Renal cortex interstitium (tissue), 11 donors: ENCODE results near the gene TPRA1. TPM values are rescaled to one million over a fixed set of nuclear protein-coding genes. Genes with fewer than 3 reads are reported as not detected.

Experiments used
- DNase-seq, 11 donors: peaks; one replicate each; pipeline ENCODE4 v3.0.0-alpha.2; 2013; ENCODE audit warnings: low read depth in 9 of 11, low spot score in 4 of 11; ENCODE audit errors: extremely low read depth in 1 of 11
- polyA plus RNA-seq, 3 donors: library from polyadenylated mRNA; unstranded; fragments of 120-200 nt; gene quantifications; one replicate each; pipeline ENCODE4 v1.2.1, GENCODE V29; 2013; ENCODE audit not compliant: insufficient read length in 3 of 3

TPRA1 gene
- polyA plus RNA-seq, 3 donors, result 31.3 to 38.2 (median 36.8) TPM

DNA sequence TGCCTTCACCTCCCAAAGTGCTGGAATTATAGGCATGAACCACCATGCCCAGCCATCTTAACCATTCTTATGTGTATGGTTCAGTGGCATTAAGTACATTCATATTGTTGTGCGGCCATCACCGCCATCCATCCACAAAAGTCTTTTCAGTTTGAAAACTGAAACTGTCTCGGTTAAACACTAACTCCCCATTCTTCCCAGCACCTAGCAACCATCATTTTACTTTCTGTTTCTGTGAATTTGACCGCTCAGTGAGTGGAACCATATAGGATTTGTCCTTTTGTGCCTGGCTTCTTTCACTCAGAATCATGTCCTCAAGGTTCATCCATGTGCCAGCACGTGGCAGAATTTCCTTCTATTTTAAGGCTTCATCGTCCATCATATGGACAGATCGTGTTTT, 13.5 kb upstream of the TPRA1 start:
- no peak for DNase-seq

DNA sequence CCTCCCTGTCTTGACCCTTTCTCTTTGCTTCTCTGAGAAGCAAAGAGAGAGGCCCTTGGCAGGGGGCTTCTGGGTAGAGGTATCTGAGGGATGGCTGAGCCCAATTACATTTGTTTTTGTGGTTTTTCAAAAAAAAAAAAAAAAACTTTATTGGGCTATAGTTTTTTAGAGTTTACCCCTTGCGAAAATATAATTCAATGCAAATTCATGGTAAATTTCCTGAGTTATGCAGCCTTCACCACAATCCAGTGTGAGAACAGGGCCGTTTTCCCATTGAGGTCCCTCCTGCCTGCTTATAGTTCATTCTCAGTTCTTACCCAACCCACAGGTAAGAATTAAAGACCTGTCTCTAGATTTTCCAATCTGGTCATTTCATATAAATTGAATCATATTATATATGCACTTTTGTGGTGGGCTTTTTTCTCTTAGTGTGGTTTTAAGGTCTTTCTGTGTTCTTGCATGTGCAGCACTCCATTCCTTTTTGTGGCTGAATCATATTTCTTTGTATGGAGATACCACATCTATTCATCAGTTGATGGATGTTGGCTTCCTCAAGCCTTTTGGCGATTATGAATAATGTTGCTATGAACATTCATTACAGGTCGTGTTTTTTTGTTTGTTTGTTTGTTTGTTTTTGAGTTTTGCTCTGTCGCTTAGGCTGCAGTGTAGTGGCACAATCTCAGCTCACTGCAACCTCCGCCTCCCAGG, 10.4 kb upstream of the TPRA1 start:
- no peak for DNase-seq

DNA sequence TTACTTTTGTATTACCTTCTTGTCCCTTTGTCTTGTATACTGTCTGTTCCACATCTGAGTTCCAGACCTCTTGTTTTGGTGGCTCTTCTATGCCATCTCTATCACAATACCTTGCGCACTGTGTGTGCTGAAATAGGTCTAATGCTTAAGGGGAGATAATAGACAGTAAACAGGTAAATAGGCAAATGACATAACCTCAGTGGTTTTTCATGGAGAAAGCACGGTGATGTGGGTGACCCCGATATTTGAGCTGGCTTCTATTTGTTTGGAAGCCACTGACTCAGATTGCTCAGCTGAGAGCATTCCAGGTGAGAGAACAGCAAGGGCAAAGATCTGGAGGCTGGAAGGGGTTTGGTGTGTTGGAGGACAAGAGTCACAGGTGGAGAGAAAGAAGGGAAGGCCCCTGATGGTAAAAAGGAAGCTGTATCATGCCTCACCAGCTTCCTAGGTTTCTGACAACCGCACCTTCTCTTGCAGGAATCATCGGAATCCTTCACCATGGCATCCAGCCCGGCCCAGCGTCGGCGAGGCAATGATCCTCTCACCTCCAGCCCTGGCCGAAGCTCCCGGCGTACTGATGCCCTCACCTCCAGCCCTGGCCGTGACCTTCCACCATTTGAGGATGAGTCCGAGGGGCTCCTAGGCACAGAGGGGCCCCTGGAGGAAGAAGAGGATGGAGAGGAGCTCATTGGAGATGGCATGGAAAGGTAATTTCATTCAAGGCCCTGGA, 8.5 kb upstream of the TPRA1 start:
- DNase-seq, result no peak

DNA sequence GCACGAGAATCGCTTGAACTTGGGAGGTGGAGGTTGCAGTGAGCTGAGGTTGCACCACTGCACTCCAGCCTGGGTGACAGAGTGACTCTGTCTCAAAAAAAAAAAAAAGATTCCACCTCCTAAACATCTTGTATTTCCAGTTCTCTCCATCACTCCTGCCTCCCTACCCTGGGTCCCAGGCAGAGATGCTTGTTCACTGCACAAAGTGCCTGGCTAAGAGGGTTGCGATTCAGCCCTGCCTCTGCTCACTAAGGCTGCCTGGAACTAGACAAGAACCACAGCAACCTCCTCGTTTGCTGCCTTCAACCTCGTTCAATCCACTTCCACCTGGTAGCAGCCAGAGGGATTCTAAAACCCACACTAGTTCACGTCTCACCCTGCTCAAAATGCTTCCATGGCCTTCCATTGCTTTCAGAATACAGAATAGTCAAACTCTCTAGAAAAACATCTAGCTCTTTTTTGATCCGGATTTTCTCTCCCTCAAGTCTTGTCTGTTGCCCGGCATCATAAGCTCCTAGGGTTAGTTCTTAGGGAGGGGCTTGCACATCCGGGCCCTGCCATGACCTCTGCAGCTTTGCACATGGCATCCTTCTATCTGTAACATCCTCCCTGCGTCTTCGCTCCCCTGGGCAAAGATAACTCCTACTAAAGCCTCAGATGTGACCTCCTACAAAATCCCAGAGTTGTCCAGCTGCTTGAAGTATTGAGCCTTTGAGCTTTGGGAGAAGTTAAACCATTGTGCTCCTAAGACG, 6.7 kb upstream of the TPRA1 start:
- DNase-seq, result no peak

DNA sequence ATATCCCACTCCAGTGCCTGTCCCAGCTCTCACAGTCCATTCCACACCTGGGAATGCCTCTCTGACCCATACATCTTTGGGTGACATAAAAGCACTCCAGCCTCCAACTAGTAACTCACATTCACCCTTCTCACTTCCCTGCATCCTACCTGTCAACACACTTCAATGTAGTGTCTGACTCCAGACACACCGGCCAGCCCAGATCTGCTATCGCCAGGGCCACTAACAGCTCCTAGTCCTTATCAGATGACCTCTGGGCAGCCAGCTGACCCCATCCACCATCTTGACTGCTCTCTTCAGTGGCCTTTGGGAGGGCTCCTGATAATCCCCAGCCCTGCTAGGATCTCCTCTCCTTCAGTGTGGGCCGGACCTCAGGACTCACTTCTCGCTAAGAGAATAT, 4.8 kb upstream of the TPRA1 start:
- no peak for DNase-seq

DNA sequence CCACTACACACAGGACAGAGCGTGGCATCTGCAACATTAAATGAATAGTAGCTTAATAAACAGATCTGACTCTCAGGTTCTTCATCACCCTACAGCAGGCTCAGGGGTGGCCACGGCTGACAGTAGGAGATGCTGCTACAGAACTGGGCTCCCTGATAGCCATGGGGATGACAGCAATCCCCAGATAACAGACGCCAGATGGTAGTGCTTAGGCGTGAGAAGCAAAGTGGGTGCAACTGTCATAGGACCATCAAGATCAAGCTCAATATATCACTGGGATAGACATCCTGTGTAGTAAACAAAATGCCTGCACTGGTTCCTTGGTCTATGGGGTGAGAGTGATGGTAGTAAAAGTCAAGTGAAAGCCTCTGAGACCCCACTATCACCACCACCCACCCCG, 2.6 kb upstream of the TPRA1 start:
- DNase-seq, result no peak

DNA sequence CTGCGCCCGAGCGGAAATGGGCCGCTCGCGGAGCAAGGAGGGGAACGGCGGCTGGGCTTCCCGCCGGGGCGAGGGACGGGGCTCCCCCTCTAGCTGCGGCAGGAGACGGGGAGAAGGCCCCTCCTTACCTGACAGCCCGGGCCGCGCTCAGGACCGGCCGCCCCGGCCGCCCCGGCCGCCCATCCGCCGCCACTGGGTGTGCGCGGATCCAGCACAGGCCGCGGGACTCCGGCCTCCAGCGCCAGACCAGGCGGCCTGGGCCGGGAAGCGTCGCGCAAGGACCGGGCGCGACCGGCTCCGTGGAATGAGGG, 296 bp downstream of the TPRA1 start:
- peak in 1 of 11 donors; percentile 49 for DNase-seq

DNA sequence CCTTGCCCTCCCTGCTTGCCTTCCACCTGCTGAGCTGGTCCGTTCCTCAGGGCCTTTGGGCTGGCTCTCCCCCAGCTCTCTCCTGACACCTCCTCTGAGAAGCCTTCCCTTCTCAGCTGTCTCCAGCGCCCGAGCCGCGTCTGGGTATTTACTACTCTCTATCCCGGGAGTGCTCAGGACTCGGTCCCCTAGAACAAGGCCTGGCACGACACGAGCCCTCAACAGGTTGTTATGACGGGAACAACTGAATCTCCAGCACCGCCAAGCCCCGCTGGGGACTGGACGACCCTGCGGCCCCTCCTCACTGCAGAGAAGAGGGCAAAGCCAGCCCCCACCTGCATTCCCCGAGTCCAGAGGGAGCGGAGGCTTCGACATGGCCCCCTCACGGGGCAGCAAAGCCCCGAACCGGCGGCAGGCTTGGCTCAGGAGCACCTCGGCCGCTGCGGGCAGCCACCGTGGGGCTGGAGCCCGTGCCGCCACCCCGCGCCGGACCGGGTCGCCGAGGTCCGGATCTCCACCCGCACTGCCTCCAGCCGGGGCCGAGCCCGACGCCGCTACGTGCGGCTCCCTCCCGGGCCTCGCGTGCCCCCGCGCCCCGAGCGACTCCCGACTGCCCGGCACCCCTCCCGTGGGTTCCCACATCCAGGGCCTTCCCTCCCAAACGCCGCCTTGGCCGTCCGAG, 792 bp downstream of the TPRA1 start:
- DNase-seq, result no peak

DNA sequence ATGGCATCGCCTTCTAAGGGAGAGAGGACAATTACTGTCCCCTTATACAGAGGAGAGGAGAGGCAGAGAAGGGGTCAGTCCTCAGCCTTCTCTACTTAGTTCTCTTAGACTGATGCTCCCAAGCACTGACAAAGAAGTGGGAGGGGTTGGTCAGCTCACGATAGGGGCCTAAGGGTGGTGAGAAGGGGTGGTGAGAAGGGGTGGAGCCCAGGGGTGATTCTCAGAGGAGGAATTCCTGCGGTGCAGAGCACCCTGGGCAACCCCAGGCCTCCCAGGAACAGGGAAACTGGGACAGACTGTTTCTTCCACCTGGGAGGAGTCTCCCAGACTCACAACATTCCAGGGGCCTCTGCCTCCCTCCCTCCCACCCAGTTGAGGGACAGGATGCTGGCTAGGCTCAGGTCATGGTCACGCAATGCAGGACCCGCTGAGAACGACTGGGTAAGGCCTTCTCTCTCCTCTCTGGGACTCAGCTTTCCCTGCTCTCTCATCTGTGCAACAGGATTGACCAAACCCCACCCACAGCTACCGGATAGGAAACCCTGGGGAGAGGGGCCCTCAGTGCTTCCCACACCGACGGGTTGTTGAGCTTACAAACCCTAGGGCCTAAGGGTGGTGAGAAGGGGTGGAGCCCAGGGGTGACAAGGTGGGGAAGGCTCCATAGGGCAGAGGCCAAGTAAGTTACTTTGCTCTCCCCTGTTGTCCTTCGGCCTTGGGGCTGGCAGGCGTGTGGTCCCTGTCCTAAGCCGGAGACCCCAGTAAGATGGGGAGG, 1.5 kb downstream of the TPRA1 start:
- no peak for DNase-seq

DNA sequence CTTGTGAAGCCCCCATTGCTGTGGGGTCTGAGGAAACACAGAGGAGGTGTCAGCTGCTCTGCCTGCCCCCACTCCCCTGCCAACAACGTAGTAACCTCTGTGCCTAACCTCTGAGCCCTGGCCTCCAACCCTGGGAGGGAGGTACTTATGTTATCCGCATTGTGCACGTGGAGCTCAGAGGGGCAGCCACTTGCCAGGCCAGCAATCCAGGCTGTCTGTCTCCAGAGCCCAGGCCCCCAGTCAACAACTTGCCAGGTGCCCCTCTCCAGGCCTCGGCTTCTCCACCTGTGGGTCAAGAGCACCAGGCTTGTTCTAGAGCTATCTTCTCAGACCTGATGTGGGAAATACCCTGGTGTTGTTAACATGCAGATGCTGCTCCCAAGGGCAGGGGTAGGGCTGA, 2.7 kb downstream of the TPRA1 start:
- DNase-seq, result no peak

DNA sequence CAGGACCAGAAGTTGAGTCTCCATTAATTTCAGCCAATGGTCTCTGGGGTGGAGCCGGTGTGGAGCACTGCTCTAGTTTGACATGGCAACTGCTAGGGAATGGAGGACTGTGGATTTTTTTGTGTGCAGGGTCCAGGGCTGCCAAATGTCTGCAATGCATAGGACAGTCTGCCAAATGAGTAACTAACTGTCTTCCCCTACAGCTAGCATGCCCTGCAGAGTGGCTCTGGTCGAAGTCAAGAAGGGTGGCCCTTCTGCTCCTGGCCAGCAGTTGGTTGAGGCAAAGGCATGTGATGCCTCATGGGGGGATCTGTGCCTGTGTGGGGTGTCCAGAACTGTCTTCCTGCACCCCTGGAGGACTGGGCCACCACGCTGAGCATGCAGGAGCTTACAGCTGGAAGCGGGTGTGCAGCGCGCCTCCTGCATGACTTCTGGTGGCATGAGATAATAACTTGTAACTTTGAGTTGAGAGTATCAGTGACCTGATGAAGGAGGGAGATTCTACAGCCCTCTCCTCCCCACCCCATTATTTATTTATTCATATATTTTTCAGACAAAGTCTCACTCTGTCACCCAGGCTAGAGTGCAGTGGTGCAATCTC, 4.6 kb downstream of the TPRA1 start:
- DNase-seq, result no peak

DNA sequence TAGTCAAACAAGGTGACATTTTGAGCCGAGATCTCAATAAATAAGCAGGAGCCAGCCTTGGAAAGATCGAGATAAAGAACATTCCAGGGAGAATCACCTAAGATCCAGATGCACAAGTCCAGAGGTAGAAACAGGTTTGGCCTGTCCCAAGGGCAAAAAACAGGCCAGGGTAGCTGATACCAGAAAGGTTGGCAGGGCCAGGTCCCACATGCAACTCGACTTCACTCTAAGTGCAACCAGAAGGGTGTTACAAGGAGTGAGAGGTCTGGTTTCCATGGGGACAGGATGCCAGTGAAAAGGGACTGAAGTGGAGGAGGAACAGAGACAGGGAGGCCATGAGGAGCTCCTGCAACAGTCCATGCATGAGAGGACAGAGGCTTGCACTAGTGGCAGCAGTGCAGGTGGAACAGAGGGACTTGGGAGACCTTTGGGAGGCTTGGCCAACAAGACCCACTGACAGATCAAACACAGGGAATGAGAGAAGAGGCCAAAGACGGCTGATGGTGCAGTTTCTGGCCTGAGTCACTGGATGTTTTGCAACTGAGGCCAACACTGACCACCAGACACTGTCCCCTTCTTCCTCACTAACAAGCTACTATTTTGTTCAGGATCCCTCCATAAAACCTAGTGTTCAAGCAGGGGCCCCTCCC, 5.2 kb downstream of the TPRA1 start:
- DNase-seq, result no peak

DNA sequence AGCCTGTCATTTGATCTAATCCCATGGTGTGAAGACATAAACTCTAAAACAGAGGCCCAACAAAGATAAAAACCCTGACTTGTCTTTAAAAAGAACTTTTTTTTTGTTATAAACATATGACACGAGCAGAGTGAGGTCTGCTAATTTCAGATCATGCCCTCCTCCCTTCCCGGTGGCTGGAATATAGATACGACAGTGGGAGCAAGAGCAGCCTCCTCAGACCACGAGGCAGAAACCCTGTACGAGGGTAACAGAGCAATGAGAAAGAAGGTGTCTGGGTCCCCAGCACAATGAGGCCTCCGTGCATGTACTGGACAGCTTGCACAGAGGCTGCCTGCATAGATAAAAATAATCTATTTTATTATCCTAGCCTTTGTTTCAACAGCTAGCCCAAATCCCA, 5.8 kb downstream of the TPRA1 start:
- DNase-seq, result no peak

DNA sequence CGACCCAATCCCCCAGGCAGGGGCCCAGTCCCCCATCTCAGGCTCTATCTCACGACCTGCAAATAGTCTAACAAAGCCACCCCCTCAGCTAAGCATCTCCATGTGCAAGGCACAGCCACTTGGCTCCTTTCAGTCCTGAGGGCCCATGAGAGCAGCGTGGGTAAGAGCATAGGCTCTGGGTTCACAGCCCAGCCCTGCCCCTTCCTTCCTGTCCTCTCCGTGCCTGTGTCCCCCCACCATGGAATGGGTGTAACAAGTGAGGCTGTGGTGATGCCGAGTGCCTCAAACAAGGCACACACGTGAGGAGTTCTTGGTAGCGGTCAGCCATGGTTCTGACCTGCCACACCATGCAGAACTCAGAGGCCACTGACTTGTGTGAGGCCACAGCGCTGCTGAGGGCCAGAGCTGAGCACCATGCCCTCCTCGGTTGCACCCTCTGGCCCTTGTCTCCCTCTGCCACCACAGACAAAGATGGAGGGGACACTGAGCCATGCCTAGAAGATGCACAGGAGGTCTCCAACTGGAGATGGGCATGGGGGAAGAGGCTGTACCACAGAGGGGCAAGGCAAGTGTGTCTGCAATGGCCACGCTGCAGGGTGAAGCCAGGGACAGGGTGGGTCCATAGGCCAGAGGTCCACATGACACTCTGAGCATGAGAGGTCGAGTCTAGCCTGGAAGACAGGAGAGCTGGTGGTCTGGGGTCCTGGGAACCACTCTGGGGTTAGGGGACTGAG, 10.0 kb downstream of the TPRA1 start:
- DNase-seq, result no peak

DNA sequence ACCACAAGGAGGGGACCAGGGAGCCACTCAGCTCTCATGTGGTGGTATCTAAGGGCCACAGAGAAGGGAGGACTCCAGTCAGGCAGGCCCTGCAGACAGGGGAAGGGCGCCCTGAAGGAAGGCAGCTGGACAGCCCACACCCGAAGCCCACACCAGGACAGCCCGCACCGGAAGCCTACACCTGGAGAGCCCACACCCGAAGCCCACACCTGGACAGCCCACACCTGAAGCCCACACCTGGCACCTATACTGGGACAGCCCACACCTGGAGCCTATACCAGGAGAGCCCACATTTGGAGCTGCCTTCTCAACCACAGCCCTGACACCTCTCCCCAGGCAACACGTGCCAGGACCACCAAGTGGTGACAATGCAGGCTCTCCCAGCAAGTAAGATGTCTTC, 11.7 kb downstream of the TPRA1 start:
- DNase-seq, result no peak

DNA sequence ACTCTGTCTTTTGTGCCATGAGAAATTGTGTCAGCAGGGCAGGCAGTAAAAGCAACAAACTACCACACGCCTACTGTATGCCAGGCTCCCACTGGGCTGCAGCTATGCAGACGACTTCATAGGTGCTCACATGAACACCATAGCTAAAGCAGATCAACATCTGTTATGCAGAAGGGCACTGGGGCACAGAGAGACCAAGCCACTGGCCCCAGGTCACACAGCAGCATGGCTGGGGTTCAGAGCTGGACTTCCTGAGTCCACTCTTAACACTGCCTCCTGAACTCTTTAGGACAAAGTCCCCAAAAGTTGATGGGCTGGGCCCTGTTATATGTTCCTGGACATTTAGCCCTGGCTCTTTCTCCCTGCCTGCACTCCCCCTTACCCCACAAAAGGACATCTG, 12.4 kb downstream of the TPRA1 start:
- no peak for DNase-seq

DNA sequence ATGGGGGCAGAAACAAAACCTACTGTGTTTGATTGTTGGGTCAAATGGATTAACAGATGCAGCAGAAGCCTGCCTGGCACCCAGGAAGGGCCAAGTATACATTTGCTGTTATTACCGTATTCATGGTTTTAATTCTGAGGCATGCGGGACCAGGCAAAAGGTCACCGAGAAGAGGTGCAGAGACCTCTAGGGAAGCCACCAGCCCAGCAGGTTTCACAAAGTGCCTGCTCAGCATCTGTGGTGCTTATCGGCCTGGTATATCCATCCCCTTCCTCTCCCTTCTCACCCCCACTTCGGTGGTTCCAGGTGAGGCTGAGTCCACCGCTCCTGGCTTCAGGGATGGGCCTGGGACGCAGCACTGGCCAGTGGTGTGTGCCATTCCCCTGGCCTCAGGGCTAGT, 13.1 kb downstream of the TPRA1 start:
- no peak for DNase-seq
